Smooth muscle cell (in vitro differentiated cells): ENCODE results near the gene C4orf17. TPM values are rescaled to one million over a fixed set of nuclear protein-coding genes. Genes with fewer than 3 reads are reported as not detected.
"Not testable (repeated sequence)": the region's sequence is repeated elsewhere in the genome, so short reads cannot be mapped to it uniquely, and the experiment has no call there.

ENCODE experiments used
- DNase-seq: peaks from one replicate; lab custom pipeline; 2025; ENCODE audit not compliant: unreplicated experiment; lab: John Stamatoyannopoulos, UW
- H2AFZ ChIP-seq: fragments of 200-600 bp; sonication (generic); 2 replicates; pipeline ENCODE4 v1.6.0; 2016; ENCODE audit warnings: antibody characterized with exemption, low read depth, mild to moderate bottlenecking
- H3F3A ChIP-seq: fragments of 200-600 bp; sonication (generic); 2 replicates; pipeline ENCODE4 v1.6.0; 2017; ENCODE audit warnings: antibody characterized with exemption, low read depth
- H3K27ac ChIP-seq: fragments of 200-600 bp; sonication (generic); 2 replicates; pipeline ENCODE4 v1.5.1; 2016; ENCODE audit warnings: low read depth, mild to moderate bottlenecking
- H3K27me3 ChIP-seq: fragments of 200-600 bp; sonication (generic); 2 replicates; pipeline ENCODE4 v1.6.1; 2016; ENCODE audit warnings: low read depth, mild to moderate bottlenecking
- H3K36me3 ChIP-seq: fragments of 200-600 bp; sonication (generic); 2 replicates; pipeline ENCODE4 v1.5.1; 2016; ENCODE audit warnings: low read depth
- H3K4me1 ChIP-seq: fragments of 200-600 bp; sonication (generic); 2 replicates; pipeline ENCODE4 v1.5.1; 2016; ENCODE audit warnings: low read depth
- H3K4me2 ChIP-seq: fragments of 200-600 bp; sonication (generic); 2 replicates; pipeline ENCODE4 v1.6.0; 2016; ENCODE audit warnings: mild to moderate bottlenecking
- H3K4me3 ChIP-seq: fragments of 200-600 bp; sonication (generic); 2 replicates; pipeline ENCODE4 v1.5.1; 2016; ENCODE audit warnings: mild to moderate bottlenecking
- H3K79me2 ChIP-seq: fragments of 200-600 bp; sonication (generic); 2 replicates; pipeline ENCODE4 v1.6.0; 2016; ENCODE audit warnings: low read depth, mild to moderate bottlenecking
- H3K9ac ChIP-seq: fragments of 200-600 bp; sonication (generic); 2 replicates; pipeline ENCODE4 v1.6.0; 2016; ENCODE audit warnings: low read depth
- H3K9me3 ChIP-seq: fragments of 200-600 bp; sonication (generic); replicated peaks from 2 replicates; pipeline ENCODE4 v1.5.1; 2016; ENCODE audit warnings: low read depth
- H4K20me1 ChIP-seq: fragments of 200-600 bp; sonication (generic); 2 replicates; pipeline ENCODE4 v1.6.0; 2016; ENCODE audit warnings: low read depth
- WGBS: methylation state at CpG from one replicate; pipeline ENCODE4 v1.1.7; 2016; ENCODE audit warnings: low lambda C conversion rate; 5-methylcytosine and 5-hydroxymethylcytosine counted together
- polyA plus RNA-seq: library from polyadenylated mRNA; unstranded; fragments of >200 nt; fragmentation: Nextera tagmentation; extraction: Ambion mirVana; gene quantifications from 2 replicates; pipeline ENCODE4 v1.2.1, GENCODE V29; 2016
- total RNA-seq: library from RNA; depleted of rRNA; stranded (reverse); fragments of >200 nt; gene quantifications from 2 replicates; pipeline ENCODE4 v1.2.3, GENCODE V29; 2014
- TF ChIP-seq, protein P1 (sequence below): fragments of 200-600 bp; sonication (generic); IDR thresholded peaks from 2 replicates; pipeline ENCODE4 v1.5.1; 2017; ENCODE audit warnings: borderline replicate concordance, mild to moderate bottlenecking, antibody characterized with exemption; ENCODE audit not compliant: insufficient read depth, poor library complexity, severe bottlenecking

C4orf17 gene
- total and polyA plus RNA-seq, 2 experiments from 2014 or later: not detected

DNA sequence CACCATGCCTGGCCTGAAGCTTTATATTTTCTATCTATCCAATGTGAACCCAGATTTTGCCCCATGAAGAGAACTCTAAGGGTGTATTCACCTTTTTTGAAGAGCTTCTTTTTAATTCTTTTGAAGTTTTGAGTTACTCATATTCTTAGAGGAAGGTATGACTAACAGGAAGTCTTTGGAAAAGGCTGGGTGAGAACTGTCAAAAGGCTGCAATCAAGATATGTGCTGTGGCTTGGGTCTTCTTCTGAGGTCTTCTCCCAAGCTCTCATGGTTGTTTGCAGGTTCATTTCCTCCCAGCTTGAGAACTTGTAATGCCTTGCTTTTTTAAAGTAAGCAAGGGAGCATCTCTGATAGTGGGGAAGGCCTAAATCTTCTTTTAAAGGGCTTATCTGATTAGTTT lies 3.1 kb upstream of the C4orf17 start:
- no peak overlapping the region for H2AFZ ChIP-seq
- H3K79me2 ChIP-seq: no peaks in the 10 kb centered on the region
- H3K4me3 ChIP-seq: no peak overlapping the region
- DNase-seq: no peak
- no peaks in the 10 kb centered on the region for H3K27me3 ChIP-seq
- no peak overlapping the region for H3K4me2 ChIP-seq
- H3K9ac ChIP-seq: no peak overlapping the region
- no peak overlapping the region for H3K27ac ChIP-seq
- H4K20me1 ChIP-seq: no peaks in the 10 kb centered on the region
- no peaks in the 10 kb centered on the region for H3F3A ChIP-seq
- H3K9me3 ChIP-seq: no peaks in the 10 kb centered on the region
- no peaks in the 10 kb centered on the region for H3K36me3 ChIP-seq
- TF ChIP-seq, protein P1, sequence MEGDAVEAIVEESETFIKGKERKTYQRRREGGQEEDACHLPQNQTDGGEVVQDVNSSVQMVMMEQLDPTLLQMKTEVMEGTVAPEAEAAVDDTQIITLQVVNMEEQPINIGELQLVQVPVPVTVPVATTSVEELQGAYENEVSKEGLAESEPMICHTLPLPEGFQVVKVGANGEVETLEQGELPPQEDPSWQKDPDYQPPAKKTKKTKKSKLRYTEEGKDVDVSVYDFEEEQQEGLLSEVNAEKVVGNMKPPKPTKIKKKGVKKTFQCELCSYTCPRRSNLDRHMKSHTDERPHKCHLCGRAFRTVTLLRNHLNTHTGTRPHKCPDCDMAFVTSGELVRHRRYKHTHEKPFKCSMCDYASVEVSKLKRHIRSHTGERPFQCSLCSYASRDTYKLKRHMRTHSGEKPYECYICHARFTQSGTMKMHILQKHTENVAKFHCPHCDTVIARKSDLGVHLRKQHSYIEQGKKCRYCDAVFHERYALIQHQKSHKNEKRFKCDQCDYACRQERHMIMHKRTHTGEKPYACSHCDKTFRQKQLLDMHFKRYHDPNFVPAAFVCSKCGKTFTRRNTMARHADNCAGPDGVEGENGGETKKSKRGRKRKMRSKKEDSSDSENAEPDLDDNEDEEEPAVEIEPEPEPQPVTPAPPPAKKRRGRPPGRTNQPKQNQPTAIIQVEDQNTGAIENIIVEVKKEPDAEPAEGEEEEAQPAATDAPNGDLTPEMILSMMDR: no peak
- H3K4me1 ChIP-seq: no peaks in the 10 kb centered on the region

DNA sequence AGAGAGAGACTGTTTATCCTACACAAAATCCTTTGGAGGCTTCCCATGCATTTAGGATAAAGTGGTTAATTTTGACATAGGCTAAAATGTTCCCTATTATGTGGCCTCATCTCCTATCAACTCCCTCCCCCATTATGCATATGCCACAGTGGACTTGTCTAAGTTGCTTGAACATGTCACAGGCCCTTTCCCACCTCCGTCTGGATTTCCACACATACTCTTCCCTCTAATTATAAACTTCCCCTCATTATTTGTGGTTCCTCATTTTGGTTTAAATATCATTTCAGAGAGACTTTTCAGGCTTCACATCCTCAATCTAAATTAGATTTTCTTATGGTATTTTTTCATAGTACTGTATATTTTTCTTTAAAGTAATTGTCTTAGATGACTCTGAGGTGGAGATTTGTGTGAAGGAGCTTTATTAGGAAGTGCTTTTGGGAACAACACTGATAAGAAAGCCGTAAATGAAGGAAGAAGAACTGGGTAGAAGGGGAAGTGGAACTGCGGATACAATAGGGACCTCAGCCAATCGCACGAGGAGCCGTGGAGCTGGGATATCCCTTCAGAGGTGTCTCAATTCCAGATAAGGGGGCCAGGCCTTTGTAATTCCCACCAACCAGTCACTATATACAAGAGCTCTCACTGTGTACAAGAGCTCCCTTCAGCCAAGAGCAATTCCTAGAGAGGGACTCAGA lies 7.9 kb downstream of the C4orf17 start:
- no peaks in the 10 kb centered on the region for H3K4me1 ChIP-seq
- WGBS: 79% methylated on average over 6 of the region's 6 CpGs
- no peak overlapping the region for H3K4me3 ChIP-seq
- H3K27ac ChIP-seq: no peak overlapping the region
- no peak overlapping the region for H3K4me2 ChIP-seq
- no peak overlapping the region for H2AFZ ChIP-seq
- no peak overlapping the region for H3K9ac ChIP-seq
- no peaks in the 10 kb centered on the region for H3K9me3 ChIP-seq
- H3K27me3 ChIP-seq: no peaks in the 10 kb centered on the region
- no peaks in the 10 kb centered on the region for H3K79me2 ChIP-seq
- no peaks in the 10 kb centered on the region for H3F3A ChIP-seq
- no peaks in the 10 kb centered on the region for H4K20me1 ChIP-seq
- TF ChIP-seq, protein P1: no peak
- H3K36me3 ChIP-seq: no peaks in the 10 kb centered on the region
- no peak for DNase-seq

DNA sequence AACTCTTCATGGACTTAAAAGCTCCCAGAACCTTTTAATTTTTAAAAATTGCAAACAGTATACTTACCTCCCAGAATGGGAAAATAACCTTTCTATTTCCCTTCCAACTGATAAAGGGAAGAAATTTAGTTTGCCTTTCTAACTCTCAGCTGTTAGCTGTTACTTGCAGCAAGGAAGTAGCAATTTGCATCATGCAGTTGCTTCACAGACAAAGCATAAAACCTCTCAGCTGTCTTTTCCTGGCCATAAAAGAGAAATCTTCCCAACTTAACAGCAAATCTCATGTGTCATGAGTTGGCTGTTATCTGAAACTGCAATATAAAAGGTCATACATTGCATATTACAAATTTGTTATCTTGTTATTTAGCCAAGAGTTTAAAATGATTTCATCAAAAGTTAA lies 18.4 kb downstream of the C4orf17 start:
- Histone ChIP-seq H3K4me3 (no peak overlapping the region), H3K4me1 (no peaks in the 10 kb centered on the region), H3K9me3 (no peaks in the 10 kb centered on the region), H3K27me3 (peaks cover 8% of the 10 kb centered on the region), H4K20me1 (no peaks in the 10 kb centered on the region), H3K36me3 (no peaks in the 10 kb centered on the region), H3K79me2 (no peaks in the 10 kb centered on the region), H3K4me2 (no peak overlapping the region), H3K9ac (no peak overlapping the region), H3F3A (no peaks in the 10 kb centered on the region), H2AFZ (peak overlapping the region; percentile 75), H3K27ac (no peak overlapping the region)
- TF ChIP-seq, protein P1: no peak
- no peak for DNase-seq

DNA sequence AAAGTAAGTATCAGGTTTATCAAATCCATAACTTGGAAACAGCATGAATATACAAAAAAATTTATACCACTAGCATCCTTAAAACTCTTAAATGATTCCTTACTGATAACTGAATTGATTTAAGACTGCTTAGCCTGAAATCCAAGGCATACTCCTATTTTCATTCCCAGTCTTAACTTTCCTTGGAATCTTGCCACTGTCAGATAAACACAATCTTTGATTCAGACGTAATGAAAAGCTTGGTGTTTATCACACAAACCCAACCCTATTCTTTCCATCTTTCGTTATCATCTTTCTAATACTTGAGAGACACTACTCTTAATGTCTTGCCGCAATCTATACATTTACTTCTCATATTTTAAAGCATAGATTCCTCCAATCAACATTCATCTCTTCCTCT lies 19.1 kb downstream of the C4orf17 start:
- H3K27me3 ChIP-seq: peaks cover 8% of the 10 kb centered on the region

DNA sequence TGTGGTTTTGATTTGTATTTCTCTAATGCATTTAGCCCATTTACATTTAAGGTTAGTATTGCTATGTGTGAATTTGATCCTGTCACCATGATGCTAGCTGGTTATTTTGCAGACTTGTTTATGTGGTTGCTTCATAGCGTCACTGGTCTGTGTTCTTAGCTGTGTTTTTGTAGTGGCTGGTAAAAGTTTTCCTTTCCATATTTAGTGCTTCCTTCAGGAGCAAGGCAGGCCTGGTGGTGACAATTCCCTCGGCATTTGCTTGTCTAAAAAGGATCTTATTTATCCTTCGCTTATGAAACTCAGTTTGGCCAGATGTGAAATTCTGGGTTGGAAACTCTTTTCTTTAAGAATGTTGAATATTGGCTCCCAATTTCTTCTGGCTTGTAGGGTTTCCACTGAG lies 23.9 kb downstream of the C4orf17 start:
- not testable (repeated sequence) for H3K4me3 ChIP-seq, H3K4me1 ChIP-seq, H3K79me2 ChIP-seq, DNase-seq, H3K4me2 ChIP-seq, H3K9ac ChIP-seq, H3K27me3 ChIP-seq, H3K36me3 ChIP-seq, H3K9me3 ChIP-seq, H4K20me1 ChIP-seq, H2AFZ ChIP-seq, H3K27ac ChIP-seq, H3F3A ChIP-seq
- WGBS: 75% methylated on average over 3 of the region's 3 CpGs

More for the DNA sequence above, 19.1 kb downstream of the C4orf17 start:
- Histone ChIP-seq H2AFZ (no peak overlapping the region), H3K36me3 (no peaks in the 10 kb centered on the region), H3K27ac (no peak overlapping the region), H3F3A (no peaks in the 10 kb centered on the region), H4K20me1 (no peaks in the 10 kb centered on the region), H3K4me2 (no peak overlapping the region), H3K9ac (no peak overlapping the region), H3K9me3 (no peaks in the 10 kb centered on the region), H3K79me2 (no peaks in the 10 kb centered on the region), H3K4me3 (no peak overlapping the region), H3K4me1 (no peaks in the 10 kb centered on the region)
- 90% methylated on average over 3 of the region's 3 CpGs for WGBS
- TF ChIP-seq, protein P1: no peak
- no peak for DNase-seq
